Stimulated activated CD4-positive, alpha-beta T cell treated with anti-CD3 and anti-CD28 coated beads, Interleukin-1b, Interleukin-23, amount 100 ng/mL, for 1 hour (primary cell): ENCODE measurements around the gene KRT76.

ENCODE experiments used
- DNase-seq, 2 donors: peaks; one replicate each; pipeline ENCODE4 v3.0.0-alpha.2; 2020; ENCODE audit warnings: low read depth in 2 of 2

Gene KRT76

GRCh38 chr12:52813203-52813819 lies 36.2 kb upstream of the KRT76 start:
- no peak for DNase-seq

GRCh38 chr12:52812749-52813148 lies 35.6 kb upstream of the KRT76 start:
- no peak for DNase-seq

GRCh38 chr12:52812073-52812400 lies 34.9 kb upstream of the KRT76 start:
- DNase-seq, result no peak

GRCh38 chr12:52811191-52812072 lies 34.3 kb upstream of the KRT76 start:
- DNase-seq, result no peak

GRCh38 chr12:52810554-52810953 lies 33.4 kb upstream of the KRT76 start:
- no peak for DNase-seq

- DNase-seq, result no peak
Observed at GRCh38 chr12:52809166-52809565, 32.0 kb upstream of the KRT76 start.

- no peak for DNase-seq
Observed at GRCh38 chr12:52808573-52809160, 31.5 kb upstream of the KRT76 start.

- no peak for DNase-seq
Observed at GRCh38 chr12:52807544-52808470, 30.7 kb upstream of the KRT76 start.

GRCh38 chr12:52806821-52807543 lies 29.8 kb upstream of the KRT76 start:
- DNase-seq, result no peak

GRCh38 chr12:52806169-52806811 lies 29.1 kb upstream of the KRT76 start:
- no peak for DNase-seq

- no peak for DNase-seq
Observed at GRCh38 chr12:52805739-52806138, 28.6 kb upstream of the KRT76 start.

- DNase-seq, result no peak
Observed at GRCh38 chr12:52805000-52805399, 27.9 kb upstream of the KRT76 start.

- no peak for DNase-seq
Observed at GRCh38 chr12:52802442-52802841, 25.3 kb upstream of the KRT76 start.

GRCh38 chr12:52801773-52802172 lies 24.6 kb upstream of the KRT76 start:
- DNase-seq, result no peak

GRCh38 chr12:52800259-52800917 lies 23.2 kb upstream of the KRT76 start:
- DNase-seq, result no peak

GRCh38 chr12:52799505-52800211 lies 22.5 kb upstream of the KRT76 start:
- no peak for DNase-seq

- DNase-seq, result no peak
Observed at GRCh38 chr12:52798671-52799504, 21.7 kb upstream of the KRT76 start.

- DNase-seq, result no peak
Observed at GRCh38 chr12:52798003-52798670, 21.0 kb upstream of the KRT76 start.
